Right lobe of liver (tissue), 4 donors: ENCODE results near the gene SH2D4B.

Source experiments
- CTCF ChIP-seq, 4 donors: fragments of 200-600 bp in 3 of 4; fragments of 450-650 bp in 1 of 4; IDR thresholded peaks; one replicate each; pipeline versions ENCODE4 v1.5.1 to v1.8.0; 2016 to 2022; ENCODE audit warnings: antibody characterized with exemption in 4 of 4, mild to moderate bottlenecking in 2 of 4
- POLR2A ChIP-seq: fragments of 450-650 bp; IDR thresholded peaks from one replicate; pipeline ENCODE4 v1.6.1; 2017; ENCODE audit warnings: antibody characterized with exemption, mild to moderate bottlenecking
- donor health status: DM: no; HTN: no; CAD: no.
- donor health status: DM: no; HTN: no; CAD: no.
- donor health status: DM: no; HTN: yes; CAD: no.

- TF ChIP-seq CTCF (IDR thresholded peaks at IDR 0.05) (no peak), POLR2A (no peak)
Observed at GRCh38 chr10:80613466-80614170, 75.9 kb downstream of the SH2D4B start.
